HCT116 (cell line): Measurements from ENCODE around the gene PHACTR1. TPM values are rescaled to one million over a fixed set of nuclear protein-coding genes. Genes with fewer than 3 reads are reported as not detected.

Experiments used
- ATAC-seq: fragments of 200-7000 bp; cut with Tn5 transposase; 2 replicates; pipeline ENCODE4 v1.9.1; 2020; ENCODE audit warnings: mild to moderate bottlenecking, moderate library complexity
- BruUV-seq: library from RNA; stranded (reverse); fragments of 400-500 nt; replicated peaks from 2 replicates; lab custom pipeline; 2021; lab: Mats Ljungman, UMichigan
- CTCF ChIA-PET: fragments of 300-600 bp; sonication (Branson Sonifier 250); formaldehyde crosslinking; loops from one replicate; lab custom pipeline; 2021; ENCODE audit warnings: antibody characterized with exemption; lab: Charles Lee
- POLR2A ChIA-PET: fragments of 300-600, 350-600 bp; sonication (Branson Sonifier 250); formaldehyde crosslinking; loops from one replicate; lab custom pipeline; 2021; ENCODE audit warnings: antibody characterized with exemption; lab: Charles Lee
- RAD21 ChIA-PET, 2 experiments: fragments of 300-600 bp; sonication (Branson Sonifier 250); formaldehyde crosslinking; loops; one replicate each; lab custom pipeline; 2023; ENCODE audit warnings: low total read pairs in 2 of 2; ENCODE audit not compliant: uncharacterized antibody in 2 of 2, unreplicated experiment in 2 of 2, low non-redundant PET in 1 of 2; lab: Charles Lee
- DNase-seq: peaks from one replicate; pipeline ENCODE4 v3.0.0-alpha.2; 2010; ENCODE audit warnings: low read depth, low spot score
- H2AFZ ChIP-seq: fragments of 200-600 bp; shearing (Covaris generic), sonication (generic); 2 replicates; pipeline ENCODE4 v1.6.1; 2017; ENCODE audit warnings: low read depth, mixed run types, mixed read lengths, antibody characterized with exemption, low read length; ENCODE audit not compliant: poor library complexity, severe bottlenecking
- H3K27ac ChIP-seq: 2 replicates; pipeline ENCODE4 v1.5.1; 2012; ENCODE audit warnings: low read depth, low read length
- H3K27me3 ChIP-seq: fragments of 200-600 bp; sonication (generic); 2 replicates; pipeline ENCODE4 v1.6.1; 2016; ENCODE audit warnings: mixed run types, low read length, mixed read lengths; ENCODE audit not compliant: insufficient read depth
- H3K36me3 ChIP-seq, 2 experiments: fragments of 200-500 bp in 1 of 2; fragments of 200-600 bp in 1 of 2; sonication (Bioruptor generic) in 1 of 2; sonication (generic) in 1 of 2; 2 replicates each; pipeline versions ENCODE4 v1.5.1 to v1.6.1; 2014 to 2016; ENCODE audit warnings: low read length in 2 of 2, inconsistent platforms in 1 of 2, mixed read lengths in 1 of 2, mixed run types in 1 of 2; ENCODE audit not compliant: insufficient read depth in 2 of 2, control insufficient read depth in 1 of 2
- H3K4me1 ChIP-seq, 2 experiments: fragments of 200-600 bp in 1 of 2; sonication (generic) in 1 of 2; 2 replicates each; pipeline versions ENCODE4 v1.5.1 to v1.6.1; 2012 to 2017; ENCODE audit warnings: low read length in 2 of 2, inconsistent platforms in 1 of 2, mild to moderate bottlenecking in 1 of 2, mixed read lengths in 1 of 2, mixed run types in 1 of 2, moderate library complexity in 1 of 2; ENCODE audit not compliant: insufficient read depth in 2 of 2, control insufficient read depth in 1 of 2
- H3K4me2 ChIP-seq: fragments of 200-600 bp; sonication (generic); 2 replicates; pipeline ENCODE4 v1.6.1; 2017; ENCODE audit warnings: mixed run types, low read length, mixed read lengths
- H3K4me3 ChIP-seq, 2 experiments: fragments of 200-600 bp in 1 of 2; sonication (generic) in 1 of 2; replicated peaks in 1 of 2; 2 replicates each; pipeline ENCODE4 v1.5.1; 2011 to 2016; ENCODE audit warnings: low read length in 2 of 2, control low read depth in 1 of 2, low read depth in 1 of 2, mild to moderate bottlenecking in 1 of 2, mixed read lengths in 1 of 2, mixed run types in 1 of 2
- H3K79me2 ChIP-seq: fragments of 200-600 bp; sonication (generic); 2 replicates; pipeline ENCODE4 v1.6.1; 2017; ENCODE audit warnings: mild to moderate bottlenecking, mixed run types, low read length, moderate library complexity, mixed read lengths; ENCODE audit not compliant: insufficient read depth
- H3K9ac ChIP-seq: fragments of 200-600 bp; sonication (generic); 2 replicates; pipeline ENCODE4 v1.6.1; 2016; ENCODE audit warnings: low read length, mixed read lengths
- H3K9me2 ChIP-seq: fragments of 200-600 bp; sonication (generic), shearing (Covaris generic); 2 replicates; pipeline ENCODE4 v1.6.1; 2017; ENCODE audit warnings: mixed run types, mild to moderate bottlenecking, moderate library complexity; ENCODE audit not compliant: insufficient read depth
- H3K9me3 ChIP-seq, 2 experiments: fragments of 200-500 bp in 1 of 2; fragments of 200-600 bp in 1 of 2; sonication (Bioruptor generic) in 1 of 2; sonication (generic) in 1 of 2; 2 replicates each; pipeline ENCODE4 v1.6.1; 2014 to 2017; ENCODE audit warnings: low read length in 2 of 2, mixed read lengths in 2 of 2, inconsistent platforms in 1 of 2, low read depth in 1 of 2, mild to moderate bottlenecking in 1 of 2, mixed run types in 1 of 2, moderate library complexity in 1 of 2; ENCODE audit not compliant: control insufficient read depth in 1 of 2, insufficient read depth in 1 of 2
- H4K20me1 ChIP-seq: fragments of 200-600 bp; sonication (generic), shearing (Covaris generic); 2 replicates; pipeline ENCODE4 v1.6.1; 2017; ENCODE audit warnings: mixed run types, mild to moderate bottlenecking, moderate library complexity; ENCODE audit not compliant: insufficient read depth
- EGR1 ChIP-seq: IDR thresholded peaks from 2 replicates; pipeline ENCODE4 v1.6.1; 2012; ENCODE audit warnings: low read depth
- EZH2 ChIP-seq: fragments of 200-600 bp; sonication (generic); IDR thresholded peaks from 2 replicates; pipeline ENCODE4 v1.6.1; 2017; ENCODE audit warnings: antibody characterized with exemption, mixed run types
- EZH2phosphoT487 ChIP-seq: fragments of 200-600 bp; IDR thresholded peaks from 2 replicates; pipeline ENCODE4 v1.6.1; 2018; ENCODE audit warnings: antibody characterized with exemption, borderline replicate concordance
- FOSL1 ChIP-seq: IDR thresholded peaks from 2 replicates; pipeline ENCODE4 v1.6.1; 2012; ENCODE audit warnings: low read depth
- POLR2A ChIP-seq: IDR thresholded peaks from 2 replicates; pipeline ENCODE4 v1.7.0; 2011; ENCODE audit warnings: borderline replicate concordance; ENCODE audit not compliant: insufficient read depth, insufficient read length; ENCODE audit errors: extremely low read depth
- RAD21 ChIP-seq: IDR thresholded peaks from 2 replicates; pipeline ENCODE4 v1.6.1; 2012; ENCODE audit warnings: low read depth, mild to moderate bottlenecking
- SP1 ChIP-seq: IDR thresholded peaks from 2 replicates; pipeline ENCODE4 v1.6.1; 2012; ENCODE audit warnings: low read depth
- SRF ChIP-seq: IDR thresholded peaks from 2 replicates; pipeline ENCODE4 v1.6.1; 2012; ENCODE audit warnings: low read depth
- YY1 ChIP-seq: IDR thresholded peaks from 2 replicates; pipeline ENCODE4 v1.6.1; 2011; ENCODE audit warnings: low read length, low read depth, moderate library complexity, mild to moderate bottlenecking; ENCODE audit not compliant: insufficient replicate concordance; ENCODE audit errors: extremely low read depth
- intact Hi-C: fragments of 100-400 bp; cut with micrococcal nuclease; formaldehyde crosslinking; loops from 2 replicates; pipeline ENCODE4 v1.10.0; 2022
- total RNA-seq: library from RNA; stranded (reverse); gene quantifications from one replicate; pipeline ENCODE4 v1.2.1, GENCODE V29; 2021; ENCODE audit not compliant: unreplicated experiment
- TF ChIP-seq, protein P1 (sequence below): IDR thresholded peaks from 2 replicates; pipeline ENCODE4 v1.6.1; 2012
- TF ChIP-seq, protein P2 (sequence below): IDR thresholded peaks from 2 replicates; pipeline ENCODE4 v1.6.1; 2011; ENCODE audit warnings: mild to moderate bottlenecking, low read length, moderate library complexity; ENCODE audit not compliant: insufficient replicate concordance; ENCODE audit errors: extremely low read depth

PHACTR1 gene
- total RNA-seq, 1 experiment from 2014 or later = 0.17 TPM

DNA sequence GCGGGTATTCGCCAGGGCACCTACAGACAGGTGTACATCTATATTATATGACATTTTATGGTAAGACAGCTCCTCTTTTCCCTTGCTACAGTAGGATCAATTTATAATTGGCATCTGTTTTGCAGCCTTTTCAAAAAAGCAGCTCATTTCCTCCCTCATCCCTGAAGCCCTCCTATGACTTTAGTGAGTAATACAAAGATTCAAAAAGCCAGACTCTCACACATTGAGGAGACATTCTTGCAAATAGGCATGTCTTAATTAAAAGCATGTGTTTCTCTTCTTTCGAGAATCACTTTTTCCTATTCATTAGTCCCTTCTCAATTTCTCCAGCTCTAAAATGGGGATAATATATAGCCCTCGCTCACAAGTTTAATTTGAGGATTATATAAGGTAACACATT is 328.3 kb downstream of the PHACTR1 start (continued):
- TF ChIP-seq, protein P1, sequence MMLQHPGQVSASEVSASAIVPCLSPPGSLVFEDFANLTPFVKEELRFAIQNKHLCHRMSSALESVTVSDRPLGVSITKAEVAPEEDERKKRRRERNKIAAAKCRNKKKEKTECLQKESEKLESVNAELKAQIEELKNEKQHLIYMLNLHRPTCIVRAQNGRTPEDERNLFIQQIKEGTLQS = no peak
- TF ChIP-seq FOSL1 (no peak), SP1 (no peak), POLR2A (no peak), SRF (no peak), EZH2phosphoT487 (no peak)
- TF ChIP-seq, all 23 proteins: peak for 0

DNA sequence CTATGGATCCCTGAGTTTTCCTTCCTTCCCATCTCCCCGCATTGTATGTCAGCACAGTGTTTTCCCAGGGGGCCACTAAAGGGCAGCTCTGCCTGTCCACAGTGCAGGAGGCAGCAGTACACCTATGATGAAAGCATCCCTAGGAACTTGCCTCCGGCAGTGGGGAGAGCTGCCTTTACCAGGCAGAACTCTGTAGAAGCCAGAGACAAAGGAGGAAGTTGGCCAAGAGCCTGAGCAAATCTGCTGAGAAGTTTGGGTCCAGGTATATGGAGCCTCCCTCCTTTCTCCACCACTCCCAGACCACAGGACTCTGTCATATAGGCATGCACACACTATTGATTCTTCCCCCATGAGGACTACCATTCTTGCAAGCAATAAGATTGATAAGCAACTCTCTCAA is 329.1 kb downstream of the PHACTR1 start:
- Histone ChIP-seq H3K27me3 (no peaks in the 10 kb centered on the region), H2AFZ (no peak overlapping the region), H3K4me2 (no peak overlapping the region), H3K79me2 (no peaks in the 10 kb centered on the region), H3K36me3 (no peaks in the 10 kb centered on the region; a peak in 1 of 4 replicates), H3K4me3 (no peak overlapping the region), H3K9ac (no peak overlapping the region), H3K9me3 (no peaks in the 10 kb centered on the region), H3K9me2 (no peaks in the 10 kb centered on the region), H3K4me1 (peaks cover 0 to 7% of the 10 kb centered on the region in 2 experiments; a peak in 2 of 4 replicates), H3K27ac (no peak overlapping the region), H4K20me1 (no peaks in the 10 kb centered on the region)
- ATAC-seq = no peak
- intact Hi-C loops = no loop called here
- no peak for DNase-seq
- ChIA-PET RAD21 (no interaction called here), CTCF (no interaction called here), POLR2A (no interaction called here)
- no peak for TF ChIP-seq RAD21
- TF ChIP-seq, protein P2, sequence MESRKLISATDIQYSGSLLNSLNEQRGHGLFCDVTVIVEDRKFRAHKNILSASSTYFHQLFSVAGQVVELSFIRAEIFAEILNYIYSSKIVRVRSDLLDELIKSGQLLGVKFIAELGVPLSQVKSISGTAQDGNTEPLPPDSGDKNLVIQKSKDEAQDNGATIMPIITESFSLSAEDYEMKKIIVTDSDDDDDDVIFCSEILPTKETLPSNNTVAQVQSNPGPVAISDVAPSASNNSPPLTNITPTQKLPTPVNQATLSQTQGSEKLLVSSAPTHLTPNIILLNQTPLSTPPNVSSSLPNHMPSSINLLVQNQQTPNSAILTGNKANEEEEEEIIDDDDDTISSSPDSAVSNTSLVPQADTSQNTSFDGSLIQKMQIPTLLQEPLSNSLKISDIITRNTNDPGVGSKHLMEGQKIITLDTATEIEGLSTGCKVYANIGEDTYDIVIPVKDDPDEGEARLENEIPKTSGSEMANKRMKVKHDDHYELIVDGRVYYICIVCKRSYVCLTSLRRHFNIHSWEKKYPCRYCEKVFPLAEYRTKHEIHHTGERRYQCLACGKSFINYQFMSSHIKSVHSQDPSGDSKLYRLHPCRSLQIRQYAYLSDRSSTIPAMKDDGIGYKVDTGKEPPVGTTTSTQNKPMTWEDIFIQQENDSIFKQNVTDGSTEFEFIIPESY = no peak
- TF ChIP-seq EZH2 = no peak
- TF ChIP-seq EZH2phosphoT487 = no peak
- TF ChIP-seq EGR1 = no peak
- TF ChIP-seq YY1 = no peak
- no TSS peak for BruUV-seq
